SK-N-SH (cell line): Measurements from ENCODE around the gene CCDC175.

Experiments used
- CTCF ChIP-seq: fragments of 200-600 bp; sonication (generic); IDR thresholded peaks from 2 replicates; pipeline ENCODE4 v1.6.1; 2017; ENCODE audit warnings: antibody characterized with exemption, mild to moderate bottlenecking, moderate library complexity
- ELF1 ChIP-seq: IDR thresholded peaks from 2 replicates; pipeline ENCODE4 v1.4.0; 2012
- EP300 ChIP-seq, 2 experiments: IDR thresholded peaks; 2 replicates each; pipeline versions ENCODE4 v1.4.0 to v1.6.1; 2012; ENCODE audit warnings: borderline replicate concordance in 1 of 2, low read depth in 1 of 2, low read length in 1 of 2
- IRF3 ChIP-seq: fragments of 150-350 bp; IDR thresholded peaks from 2 replicates; pipeline ENCODE4 v1.6.1; 2016; ENCODE audit warnings: mild to moderate bottlenecking, low read depth, low read length
- MEF2A ChIP-seq: IDR thresholded peaks from 2 replicates; pipeline ENCODE4 v1.4.0; 2012; ENCODE audit warnings: low read depth, borderline replicate concordance
- PBX3 ChIP-seq: IDR thresholded peaks from 2 replicates; pipeline ENCODE4; 2012
- POLR2AphosphoS5 ChIP-seq: IDR thresholded peaks from 2 replicates; pipeline ENCODE4 v1.6.1; 2012; ENCODE audit warnings: low read depth, low read length
- RAD21 ChIP-seq: IDR thresholded peaks from 2 replicates; pipeline ENCODE4 v1.6.1; 2012; ENCODE audit warnings: mild to moderate bottlenecking, low read length
- REST ChIP-seq: IDR thresholded peaks from 2 replicates; pipeline ENCODE4 v1.6.1; 2012; ENCODE audit warnings: mild to moderate bottlenecking, low read depth, low read length, moderate library complexity
- RFX5 ChIP-seq: IDR thresholded peaks from 2 replicates; pipeline ENCODE4 v1.6.1; 2012; ENCODE audit warnings: mild to moderate bottlenecking, improper control_type of control experiment, low read length
- TAF1 ChIP-seq: IDR thresholded peaks from 2 replicates; pipeline ENCODE4 v1.6.1; 2012; ENCODE audit warnings: low read depth, mild to moderate bottlenecking, low read length, moderate library complexity, borderline replicate concordance
- USF1 ChIP-seq: IDR thresholded peaks from 2 replicates; pipeline ENCODE4 v1.4.0; 2012; ENCODE audit warnings: low read depth, borderline replicate concordance
- ZBTB33 ChIP-seq: IDR thresholded peaks from 2 replicates; pipeline ENCODE4 v1.4.0; 2012; ENCODE audit warnings: low read depth, borderline replicate concordance

GRCh38 chr14:59538936-59539335, 37.7 kb downstream of the CCDC175 start:
- TF ChIP-seq USF1 (no peak), CTCF (no peak), RAD21 (no peak), REST (no peak), PBX3 (no peak), ELF1 (no peak), IRF3 (no peak), ZBTB33 (no peak), RFX5 (no peak), POLR2AphosphoS5 (no peak), MEF2A (no peak), EP300 (IDR thresholded peaks at IDR 0.05; ENCODE audit: borderline replicate concordance in 1 of 2, low read depth in 1 of 2, low read length in 1 of 2) (no peak), TAF1 (no peak)
